Astrocyte (in vitro differentiated cells and primary cell): ENCODE measurements around the gene MRNIP. TPM values are rescaled to one million over a fixed set of nuclear protein-coding genes. Genes with fewer than 3 reads are reported as not detected.

Experiments used
- DNase-seq: peaks from one replicate; pipeline ENCODE4 v3.0.0-alpha.2; 2010; ENCODE audit warnings: low read depth
- FAIRE-seq: peaks from 2 replicates; lab custom pipeline; 2011; peaks lifted over from hg19 to GRCh38; lab: Jason Lieb, UNC
- H2AFZ ChIP-seq: 2 replicates; pipeline ENCODE4 v1.6.0; 2012; ENCODE audit warnings: low read depth, low read length, inconsistent platforms
- H3K27ac ChIP-seq: 2 replicates; pipeline ENCODE4 v1.5.1; 2011; ENCODE audit warnings: low read depth, low read length, inconsistent platforms
- H3K27me3 ChIP-seq: 2 replicates; pipeline ENCODE4 v1.6.0; 2011; ENCODE audit warnings: low read length, inconsistent platforms; ENCODE audit not compliant: insufficient read depth
- H3K36me3 ChIP-seq: 2 replicates; pipeline ENCODE4 v1.5.1; 2011; ENCODE audit warnings: low read length, inconsistent platforms; ENCODE audit not compliant: insufficient read depth
- H3K4me1 ChIP-seq: 2 replicates; pipeline ENCODE4 v1.5.1; 2011; ENCODE audit warnings: low read length, inconsistent platforms; ENCODE audit not compliant: insufficient read depth
- H3K4me2 ChIP-seq: 2 replicates; pipeline ENCODE4 v1.6.0; 2012; ENCODE audit warnings: low read length, inconsistent platforms
- H3K4me3 ChIP-seq: 2 replicates; pipeline ENCODE4 v1.5.1; 2011; ENCODE audit warnings: low read depth, mild to moderate bottlenecking, low read length, inconsistent platforms; ENCODE audit not compliant: insufficient read depth
- H3K79me2 ChIP-seq: 2 replicates; pipeline ENCODE4 v1.6.0; 2012; ENCODE audit warnings: mild to moderate bottlenecking, low read length, inconsistent platforms; ENCODE audit not compliant: insufficient read depth
- H3K9ac ChIP-seq: 2 replicates; pipeline ENCODE4 v1.6.0; 2012; ENCODE audit warnings: mild to moderate bottlenecking, low read length, inconsistent platforms
- H3K9me3 ChIP-seq: 2 replicates; pipeline ENCODE4 v1.5.1; 2012; ENCODE audit warnings: low read depth, mild to moderate bottlenecking, low read length, inconsistent platforms; ENCODE audit not compliant: insufficient read depth
- H4K20me1 ChIP-seq: 2 replicates; pipeline ENCODE4 v1.6.0; 2012; ENCODE audit warnings: low read length, inconsistent platforms; ENCODE audit not compliant: insufficient read depth
- H3K27ac Mint-ChIP-seq: one replicate; pipeline ENCODE4 v1.8.0; 2021; ENCODE audit warnings: mild to moderate bottlenecking, mixed read lengths; ENCODE audit not compliant: unreplicated experiment
- H3K27me3 Mint-ChIP-seq: one replicate; pipeline ENCODE4 v1.8.0; 2021; ENCODE audit warnings: low read depth, mixed read lengths; ENCODE audit not compliant: unreplicated experiment
- H3K36me3 Mint-ChIP-seq: one replicate; pipeline ENCODE4 v1.8.0; 2021; ENCODE audit warnings: low read depth, mixed read lengths; ENCODE audit not compliant: unreplicated experiment
- H3K4me1 Mint-ChIP-seq: one replicate; pipeline ENCODE4 v1.8.0; 2021; ENCODE audit warnings: low read depth, mixed read lengths; ENCODE audit not compliant: unreplicated experiment
- H3K4me3 Mint-ChIP-seq: one replicate; pipeline ENCODE4 v1.8.0; 2021; ENCODE audit warnings: mild to moderate bottlenecking, moderate library complexity, mixed read lengths; ENCODE audit not compliant: unreplicated experiment
- H3K9me3 Mint-ChIP-seq: one replicate; pipeline ENCODE4 v1.8.0; 2021; ENCODE audit warnings: mild to moderate bottlenecking, mixed read lengths; ENCODE audit not compliant: unreplicated experiment
- CTCF ChIP-seq: IDR thresholded peaks from 2 replicates; pipeline ENCODE4 v1.5.1; 2011; ENCODE audit warnings: low read depth, mild to moderate bottlenecking, inconsistent platforms, low read length, moderate library complexity; ENCODE audit not compliant: insufficient read depth
- EZH2 ChIP-seq: IDR thresholded peaks from 2 replicates; pipeline ENCODE4 v1.6.1; 2012; ENCODE audit warnings: mild to moderate bottlenecking, low read length, inconsistent platforms; ENCODE audit not compliant: insufficient read depth
- total RNA-seq: library from RNA; stranded (reverse); gene quantifications from 2 replicates; pipeline ENCODE4 v1.2.1, GENCODE V29; 2021

MRNIP gene
- total RNA-seq, 1 donor from 2014 or later: 20.7 TPM

GRCh38 chr5:179803651-179804554 lies 54.7 kb downstream of the MRNIP start:
- DNase-seq (no peak), FAIRE-seq (no peak)
- no peak overlapping the region for H3K27ac Mint-ChIP-seq
- Histone ChIP-seq H3K36me3 (no peaks in the 10 kb centered on the region), H3K9me3 (no peaks in the 10 kb centered on the region), H4K20me1 (peaks cover 61% of the 10 kb centered on the region), H3K27me3 (no peaks in the 10 kb centered on the region), H3K4me1 (peaks cover 21% of the 10 kb centered on the region), H3K9ac (peak overlapping the region; percentile 40), H3K27ac (no peak overlapping the region), H3K4me3 (no peak overlapping the region), H3K4me2 (peak overlapping the region; percentile 92), H3K79me2 (peaks cover 43% of the 10 kb centered on the region), H2AFZ (no peak overlapping the region)
- no peaks in the 10 kb centered on the region for H3K27me3 Mint-ChIP-seq
- H3K9me3 Mint-ChIP-seq: no peaks in the 10 kb centered on the region
- TF ChIP-seq CTCF (no peak), EZH2 (no peak)
- peaks cover 14% of the 10 kb centered on the region for H3K4me1 Mint-ChIP-seq
- H3K4me3 Mint-ChIP-seq: peak overlapping the region; percentile 85
- peaks cover 14% of the 10 kb centered on the region for H3K36me3 Mint-ChIP-seq

GRCh38 chr5:179802950-179803562 lies 55.6 kb downstream of the MRNIP start:
- Histone ChIP-seq H3K4me2 (no peak overlapping the region), H3K9ac (no peak overlapping the region)
- DNase-seq: no peak

More at GRCh38 chr5:179802950-179803562, 55.6 kb downstream of the MRNIP start:
- Mint-ChIP-seq H3K27ac (no peak overlapping the region), H3K4me1 (peaks cover 14% of the 10 kb centered on the region), H3K4me3 (no peak overlapping the region), H3K9me3 (no peaks in the 10 kb centered on the region), H3K36me3 (peaks cover 14% of the 10 kb centered on the region), H3K27me3 (no peaks in the 10 kb centered on the region)
- peaks cover 21% of the 10 kb centered on the region for H3K4me1 ChIP-seq
- no peak overlapping the region for H2AFZ ChIP-seq
- H3K27me3 ChIP-seq: no peaks in the 10 kb centered on the region
- no peak for TF ChIP-seq CTCF
- no peak for TF ChIP-seq EZH2
- H4K20me1 ChIP-seq: peaks cover 61% of the 10 kb centered on the region
- H3K27ac ChIP-seq: no peak overlapping the region
- no peaks in the 10 kb centered on the region for H3K9me3 ChIP-seq
- no peak for FAIRE-seq
- H3K79me2 ChIP-seq: peaks cover 43% of the 10 kb centered on the region
- no peaks in the 10 kb centered on the region for H3K36me3 ChIP-seq
- H3K4me3 ChIP-seq: no peak overlapping the region
